GM12873 (cell line): ENCODE results near the gene ACYP2.

Source experiments
- TF ChIP-seq, protein P1 (sequence below): IDR thresholded peaks from 2 replicates; pipeline ENCODE4 v1.5.1; 2012; ENCODE audit warnings: low read depth, mild to moderate bottlenecking, moderate library complexity, low read length, control low read depth; ENCODE audit not compliant: insufficient read depth; ENCODE audit errors: missing control alignments

Gene ACYP2

DNA sequence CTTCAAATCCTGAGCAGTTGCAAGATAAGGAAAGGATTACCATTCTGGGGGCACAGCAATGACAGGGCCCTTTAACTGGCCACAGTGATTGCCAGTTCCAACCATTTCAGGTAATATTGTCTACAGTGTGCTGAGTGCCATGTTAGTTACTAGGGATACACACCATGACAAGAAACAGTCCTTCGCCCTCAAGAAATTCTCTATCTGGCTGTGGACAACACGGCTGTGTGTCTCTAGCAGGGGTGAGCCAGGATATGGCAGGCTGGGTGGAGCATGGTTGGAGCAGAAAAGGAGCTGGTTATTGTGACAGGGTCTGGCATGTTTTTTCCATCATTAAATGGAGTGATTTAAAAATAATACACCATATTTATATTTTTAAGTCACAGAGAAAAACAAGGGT lies 109.6 kb downstream of the ACYP2 start:
- TF ChIP-seq, protein P1, sequence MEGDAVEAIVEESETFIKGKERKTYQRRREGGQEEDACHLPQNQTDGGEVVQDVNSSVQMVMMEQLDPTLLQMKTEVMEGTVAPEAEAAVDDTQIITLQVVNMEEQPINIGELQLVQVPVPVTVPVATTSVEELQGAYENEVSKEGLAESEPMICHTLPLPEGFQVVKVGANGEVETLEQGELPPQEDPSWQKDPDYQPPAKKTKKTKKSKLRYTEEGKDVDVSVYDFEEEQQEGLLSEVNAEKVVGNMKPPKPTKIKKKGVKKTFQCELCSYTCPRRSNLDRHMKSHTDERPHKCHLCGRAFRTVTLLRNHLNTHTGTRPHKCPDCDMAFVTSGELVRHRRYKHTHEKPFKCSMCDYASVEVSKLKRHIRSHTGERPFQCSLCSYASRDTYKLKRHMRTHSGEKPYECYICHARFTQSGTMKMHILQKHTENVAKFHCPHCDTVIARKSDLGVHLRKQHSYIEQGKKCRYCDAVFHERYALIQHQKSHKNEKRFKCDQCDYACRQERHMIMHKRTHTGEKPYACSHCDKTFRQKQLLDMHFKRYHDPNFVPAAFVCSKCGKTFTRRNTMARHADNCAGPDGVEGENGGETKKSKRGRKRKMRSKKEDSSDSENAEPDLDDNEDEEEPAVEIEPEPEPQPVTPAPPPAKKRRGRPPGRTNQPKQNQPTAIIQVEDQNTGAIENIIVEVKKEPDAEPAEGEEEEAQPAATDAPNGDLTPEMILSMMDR, result no peak

DNA sequence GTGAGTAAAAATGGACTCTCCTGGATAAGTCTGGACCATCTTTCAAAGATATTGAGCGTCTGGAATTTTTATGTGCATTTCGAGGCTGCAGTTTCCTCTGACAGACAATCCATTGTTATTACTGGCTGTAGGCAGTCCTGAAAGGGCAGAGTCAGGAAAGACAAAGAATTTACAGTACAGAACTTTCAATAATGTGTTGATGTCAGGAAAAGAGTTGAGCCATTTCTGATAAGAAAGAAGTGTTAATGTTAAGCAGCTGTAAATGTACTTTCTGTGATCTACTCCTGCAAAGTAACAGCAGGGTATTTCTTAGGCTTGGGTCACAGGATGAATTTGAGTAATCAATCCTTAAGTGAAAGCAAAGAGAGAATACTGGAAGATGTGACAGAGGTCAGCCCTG lies 110.8 kb downstream of the ACYP2 start:
- TF ChIP-seq, protein P1, result no peak

DNA sequence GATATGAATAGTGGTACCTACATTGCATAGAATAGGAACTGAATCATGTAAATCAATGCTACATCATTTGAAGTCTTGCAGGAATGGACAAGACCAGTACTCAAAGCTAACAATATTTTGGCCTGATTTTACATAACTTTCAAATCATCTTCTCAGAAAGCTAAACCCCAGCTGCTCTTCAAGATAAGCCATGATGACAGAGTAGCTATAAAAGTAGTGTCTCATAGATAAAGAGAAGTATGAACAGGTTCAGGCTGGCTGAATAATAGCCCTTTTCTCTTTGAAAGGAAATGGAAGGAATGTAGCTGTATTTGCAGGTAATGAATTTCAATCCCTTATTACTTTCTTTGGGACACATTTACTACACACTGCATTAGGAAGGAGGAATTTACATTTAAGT lies 112.4 kb downstream of the ACYP2 start:
- TF ChIP-seq, protein P1, result no peak

DNA sequence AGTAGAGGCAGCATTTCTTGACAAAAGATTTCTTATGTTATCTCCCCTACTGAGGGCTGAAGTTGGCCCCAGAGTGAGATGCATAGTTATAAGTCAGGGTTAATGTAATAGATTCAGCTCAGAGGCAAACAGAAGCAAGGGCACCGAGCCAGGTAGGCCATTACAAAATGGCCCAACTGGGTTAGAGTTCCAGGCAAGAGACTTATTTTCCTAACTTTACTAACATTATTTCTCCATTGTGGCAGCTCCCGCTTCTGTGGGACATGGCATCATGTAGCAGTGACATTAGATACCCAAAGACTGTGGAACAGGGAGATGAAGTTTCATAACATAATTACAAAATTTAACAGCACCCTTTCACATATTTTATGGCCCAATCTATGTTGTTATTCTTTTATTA lies 113.5 kb downstream of the ACYP2 start:
- TF ChIP-seq, protein P1, result no peak

DNA sequence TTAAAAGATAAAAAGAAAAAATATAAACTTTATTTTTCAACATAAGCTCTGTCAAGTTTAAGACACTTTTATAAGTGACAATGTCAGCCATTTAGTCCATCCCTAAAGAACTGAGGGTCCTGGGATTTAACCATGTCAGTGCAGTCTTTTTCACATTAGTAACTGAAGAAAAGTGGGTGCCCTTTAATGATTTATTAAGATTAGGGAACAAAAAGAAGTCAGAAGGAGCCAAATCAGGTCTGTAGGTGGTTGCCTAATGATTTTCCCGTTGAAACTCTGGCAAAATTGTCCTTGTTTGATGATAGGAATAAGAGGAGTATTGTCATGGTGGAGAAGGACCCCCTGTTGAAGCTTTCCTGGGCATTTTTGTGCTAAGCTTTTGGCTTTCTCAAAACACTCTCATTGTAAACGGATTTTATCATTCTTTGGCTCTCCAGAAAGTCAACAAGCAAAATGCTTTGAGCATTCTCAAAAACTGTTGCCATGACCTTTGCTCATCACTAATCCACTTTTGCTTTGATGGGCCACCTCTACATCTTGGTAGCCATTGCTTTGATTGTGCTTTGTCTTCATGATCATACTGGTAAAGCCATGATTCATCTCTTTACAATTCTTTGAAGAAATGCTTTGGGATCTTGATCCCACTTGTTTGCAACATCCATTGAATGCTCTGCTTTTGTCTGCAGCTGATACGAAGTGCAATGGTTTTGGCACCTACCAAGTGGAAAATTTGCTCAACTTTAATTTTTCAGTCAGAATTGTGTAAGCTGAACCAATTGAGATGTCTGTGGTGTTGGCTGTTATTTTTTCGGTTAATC lies 118.6 kb downstream of the ACYP2 start:
- TF ChIP-seq, protein P1, result no peak

DNA sequence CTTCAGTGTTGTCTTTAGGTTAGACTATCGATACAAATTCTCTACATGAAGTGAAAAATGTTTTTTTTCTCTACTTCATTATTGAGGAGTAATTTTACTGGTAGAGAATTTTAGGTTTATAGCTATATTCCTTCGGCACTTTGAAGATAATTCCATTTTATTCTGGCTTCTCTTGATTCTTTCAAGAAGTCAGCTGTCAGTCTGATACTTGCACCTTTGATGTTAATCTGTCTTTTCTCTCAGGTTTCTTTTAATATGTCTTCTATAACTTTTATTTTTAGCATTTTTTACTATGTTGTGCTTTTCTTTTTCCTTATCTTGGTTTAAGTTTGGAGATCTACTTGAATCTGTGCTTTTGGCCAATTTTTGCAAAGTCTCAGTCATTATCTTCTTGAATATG lies 122.0 kb downstream of the ACYP2 start:
- TF ChIP-seq, protein P1, result no peak

DNA sequence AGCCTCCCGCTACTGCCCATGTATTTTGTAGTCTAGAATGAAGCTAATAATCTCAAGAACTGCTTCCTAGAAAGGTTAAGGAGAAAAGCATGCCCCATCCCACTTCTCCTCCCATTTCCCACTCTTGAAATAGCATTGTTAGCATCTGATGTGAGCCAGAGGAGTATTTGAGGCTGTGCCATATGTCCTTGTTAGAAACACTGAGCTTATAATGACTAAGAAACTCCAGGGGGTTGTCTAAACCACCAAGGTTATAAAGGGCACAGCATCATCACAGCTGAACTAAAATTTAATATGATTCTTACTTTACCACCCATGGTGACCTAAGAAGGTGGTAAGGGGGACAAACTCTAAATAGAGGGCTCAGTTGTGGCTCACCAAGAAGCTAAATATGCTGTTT lies 124.0 kb downstream of the ACYP2 start:
- TF ChIP-seq, protein P1, result no peak
